Measurements from ENCODE around the gene CYTH4.

CYTH4 gene

DNA sequence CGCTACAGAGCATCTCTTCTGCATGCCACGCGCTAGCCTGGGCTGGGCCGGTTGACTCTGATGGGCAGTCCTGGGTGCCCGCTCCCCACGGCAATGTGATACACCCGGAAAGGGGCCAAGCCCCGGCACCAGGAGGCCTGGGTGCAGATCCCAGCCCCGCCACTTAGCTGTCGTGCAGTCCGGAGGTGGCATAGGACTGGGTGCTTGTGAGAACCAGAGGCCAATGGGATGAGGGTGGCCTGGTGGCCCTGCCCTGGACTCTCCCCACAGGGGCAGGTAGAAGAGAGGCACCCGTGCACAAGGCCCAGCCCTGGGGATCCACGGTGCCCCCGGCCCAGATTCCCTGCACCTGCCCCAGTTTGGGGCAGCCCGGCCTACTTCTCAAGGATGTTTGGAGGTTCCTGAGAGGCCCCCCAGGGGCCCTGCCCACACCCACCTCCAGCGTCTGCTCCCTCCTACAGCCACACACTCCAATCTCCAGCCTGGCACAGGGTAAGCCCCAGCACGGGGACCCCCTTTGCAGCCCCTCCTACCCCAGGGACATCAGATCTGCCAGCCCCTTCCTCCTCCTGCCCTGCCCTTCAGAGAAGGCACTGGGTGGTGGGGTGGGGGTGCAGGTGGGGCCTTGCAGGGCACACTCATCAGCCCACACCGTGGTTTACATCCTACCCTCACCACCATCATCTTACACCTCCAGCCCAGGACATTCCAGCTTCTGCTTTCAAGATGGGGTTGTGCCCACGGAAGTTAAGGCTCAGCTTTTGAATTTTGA is 66.9 kb downstream of the CYTH4 start:
- DNase-seq, result no peak

DNA sequence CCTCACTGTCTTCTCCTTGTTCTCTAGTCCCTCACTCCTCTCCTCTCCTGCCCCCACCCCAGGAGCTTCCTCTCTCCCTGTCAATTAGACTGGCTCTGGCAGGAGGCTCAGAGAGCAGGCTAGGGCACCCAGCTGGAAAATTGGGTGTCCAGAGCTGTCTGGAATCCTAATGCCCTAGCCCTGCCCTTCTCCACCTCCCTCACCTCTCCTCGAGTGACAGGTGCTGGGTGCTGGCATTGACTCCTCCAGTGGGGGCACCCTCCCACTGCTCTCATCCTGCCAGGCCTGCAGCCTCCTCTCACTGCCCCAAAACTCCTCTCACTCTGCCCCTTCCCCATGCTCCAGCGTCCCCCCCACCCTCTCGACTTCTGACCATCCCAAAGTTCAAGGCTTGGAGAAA is 68.9 kb downstream of the CYTH4 start:
- DNase-seq, result peak in 1 of 2 experiments; percentile 26

DNA sequence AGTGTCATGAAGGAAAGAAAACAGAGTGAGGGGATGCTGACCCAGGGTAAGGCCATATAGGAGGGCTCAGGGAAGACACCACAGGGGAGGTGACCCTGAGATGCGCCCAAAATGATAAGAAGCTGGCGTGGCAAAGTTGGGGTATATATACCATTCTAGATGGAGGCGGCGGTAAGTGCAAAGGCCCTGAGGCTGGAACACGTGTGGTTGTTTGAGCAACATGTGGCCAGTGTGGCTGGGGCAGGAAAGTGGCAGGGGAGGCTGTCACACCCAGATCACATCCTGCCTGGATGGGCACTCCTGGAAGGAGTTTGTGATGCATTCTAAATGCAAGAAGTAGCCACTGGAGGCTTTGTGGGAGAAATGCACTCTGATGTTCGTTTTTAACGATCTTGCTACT is 70.2 kb downstream of the CYTH4 start:
- no peak for DNase-seq

DNA sequence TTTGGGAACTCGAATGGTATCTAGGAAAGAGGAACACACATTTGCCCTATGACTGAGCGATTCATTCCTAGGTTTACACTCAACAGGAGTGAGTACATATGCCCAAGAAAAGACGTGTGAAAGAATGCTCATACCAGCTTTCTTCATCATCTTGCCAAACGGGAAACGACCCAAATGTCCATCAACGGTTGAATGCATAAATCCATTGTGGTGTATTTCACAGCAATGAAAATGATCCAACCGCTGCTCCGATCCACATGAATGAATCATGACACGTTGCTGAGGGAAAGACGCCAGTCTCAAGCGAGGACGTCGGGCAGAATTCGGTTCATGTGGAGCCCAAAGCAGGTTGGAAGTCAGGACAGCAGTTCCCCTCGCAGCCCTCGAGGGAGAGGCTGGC is 71.5 kb downstream of the CYTH4 start:
- DNase-seq, result peak in 1 of 2 experiments; percentile 42

DNA sequence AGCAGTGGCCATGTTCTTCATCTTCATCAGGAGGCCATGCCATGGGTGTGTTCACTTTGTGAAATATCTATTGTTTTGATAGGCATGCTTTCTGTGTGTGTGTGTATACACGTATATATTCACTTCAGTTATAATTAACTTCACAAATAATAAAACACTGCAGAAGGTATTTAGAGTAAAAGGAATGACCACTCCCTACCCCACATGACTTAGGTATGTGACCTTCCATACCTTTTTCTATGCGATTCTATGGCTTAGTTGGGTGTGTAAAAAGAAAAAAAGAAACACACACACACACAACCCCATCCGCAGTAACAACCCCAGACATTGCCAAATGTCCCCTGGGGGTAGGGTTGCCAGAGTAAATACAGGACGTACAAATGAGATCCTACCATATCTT is 72.0 kb downstream of the CYTH4 start:
- DNase-seq, result no peak

DNA sequence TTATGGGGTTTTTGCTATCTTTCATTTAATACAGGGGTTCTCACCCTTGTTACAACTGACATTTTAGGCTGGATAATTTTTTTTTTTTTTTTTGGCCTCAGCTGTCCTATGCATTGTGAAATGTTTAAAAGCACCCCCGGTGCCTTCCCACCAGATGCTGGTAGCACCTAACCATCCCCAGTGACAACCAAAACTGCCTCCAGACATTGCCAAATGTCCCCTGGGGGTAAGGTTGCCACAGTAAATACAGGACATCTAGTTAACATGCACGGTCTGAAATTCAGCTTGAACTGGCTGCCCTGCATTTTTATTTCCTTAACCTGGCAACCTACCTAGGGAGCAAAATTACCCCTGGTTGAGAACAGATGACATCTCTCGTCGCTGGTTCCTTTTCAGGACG is 72.4 kb downstream of the CYTH4 start:
- DNase-seq, result no peak

DNA sequence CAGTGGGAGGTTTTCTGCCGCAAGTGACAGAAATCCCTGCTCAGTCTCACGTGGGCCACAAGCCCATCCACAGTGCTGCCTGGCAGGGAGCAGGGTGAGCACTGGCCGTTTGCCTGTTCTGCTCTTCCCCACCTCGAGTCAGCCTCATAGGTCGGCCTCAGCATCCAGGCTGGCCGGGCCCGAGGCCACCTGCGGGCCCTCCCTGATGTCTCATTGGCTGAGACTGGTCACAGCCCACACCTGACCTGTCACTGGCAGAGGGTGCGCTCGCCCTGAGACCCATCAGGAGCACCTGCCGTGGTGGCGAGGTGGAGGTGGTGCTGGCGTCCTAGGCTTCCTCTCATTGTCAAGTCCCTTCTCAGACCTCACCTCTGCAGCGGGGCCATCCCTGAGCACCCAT is 72.9 kb downstream of the CYTH4 start:
- DNase-seq, result peak in 1 of 2 experiments; percentile 60

DNA sequence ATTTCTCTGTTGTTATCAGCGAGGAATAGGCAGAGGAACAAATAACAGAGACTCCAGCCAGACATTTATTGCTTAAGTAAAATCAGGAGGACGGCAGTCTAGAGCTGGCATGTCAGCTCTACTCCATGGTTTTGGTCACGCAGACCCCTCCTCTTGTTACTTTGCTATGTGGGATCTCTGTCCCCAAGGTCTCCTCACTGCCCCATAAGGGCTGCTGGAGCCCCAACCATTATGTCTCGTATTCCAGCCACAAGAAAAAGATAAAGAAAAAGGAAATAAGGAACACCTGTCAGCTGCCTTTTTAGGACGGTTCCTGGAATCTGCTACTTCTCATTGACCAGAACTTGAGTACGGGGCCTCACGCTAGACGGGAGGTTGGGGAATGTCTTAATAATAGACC is 74.6 kb downstream of the CYTH4 start:
- DNase-seq, result no peak

DNA sequence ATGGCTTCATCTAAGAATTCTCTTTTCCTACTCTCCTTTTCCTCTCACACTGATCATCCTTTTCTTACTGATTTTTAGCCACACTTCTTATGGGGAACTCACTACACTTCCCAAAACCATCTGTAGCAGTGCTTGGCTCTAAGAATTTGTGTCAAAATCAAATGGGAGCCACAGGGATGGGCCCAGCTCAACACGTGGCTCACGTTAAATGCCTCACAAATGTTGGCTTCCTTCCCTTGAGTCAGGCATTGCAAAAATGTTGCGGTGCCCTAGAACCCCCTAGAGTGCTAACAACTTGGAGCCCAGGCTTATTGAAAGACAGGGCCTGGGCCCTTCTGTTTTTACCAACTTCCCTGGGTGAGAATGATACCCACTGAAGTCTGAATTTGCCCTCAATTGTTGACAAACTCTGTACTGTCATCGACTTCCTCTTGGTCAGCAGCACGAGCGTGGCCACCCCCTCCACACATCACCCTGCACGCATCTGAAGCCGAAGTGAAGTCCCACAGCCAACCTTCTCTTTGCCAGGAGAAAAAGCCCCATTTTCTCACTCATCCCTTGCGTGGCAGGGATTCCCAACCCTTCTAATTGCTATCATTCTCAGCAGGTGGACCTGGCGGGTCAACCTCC is 75.3 kb downstream of the CYTH4 start:
- DNase-seq, result no peak

DNA sequence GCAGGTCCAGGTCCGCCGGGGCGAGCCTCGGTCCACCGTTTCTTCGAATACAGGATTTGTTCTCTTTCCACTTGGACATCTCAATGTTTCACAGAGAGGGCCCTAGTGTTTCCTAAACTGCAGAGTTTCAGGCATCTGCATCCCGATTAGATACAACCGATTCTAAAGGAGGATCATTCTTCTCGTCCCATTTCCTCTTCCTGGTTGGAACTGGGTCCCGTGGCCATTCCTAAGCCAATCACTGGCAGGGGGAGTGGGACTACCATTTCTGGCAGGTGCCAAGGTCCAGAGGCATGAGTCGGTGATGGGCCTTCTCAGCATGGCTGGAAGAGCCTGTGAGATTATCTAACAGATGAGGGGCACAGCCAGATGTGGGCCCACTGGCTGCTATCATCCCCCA is 76.1 kb downstream of the CYTH4 start:
- no peak for DNase-seq

DNA sequence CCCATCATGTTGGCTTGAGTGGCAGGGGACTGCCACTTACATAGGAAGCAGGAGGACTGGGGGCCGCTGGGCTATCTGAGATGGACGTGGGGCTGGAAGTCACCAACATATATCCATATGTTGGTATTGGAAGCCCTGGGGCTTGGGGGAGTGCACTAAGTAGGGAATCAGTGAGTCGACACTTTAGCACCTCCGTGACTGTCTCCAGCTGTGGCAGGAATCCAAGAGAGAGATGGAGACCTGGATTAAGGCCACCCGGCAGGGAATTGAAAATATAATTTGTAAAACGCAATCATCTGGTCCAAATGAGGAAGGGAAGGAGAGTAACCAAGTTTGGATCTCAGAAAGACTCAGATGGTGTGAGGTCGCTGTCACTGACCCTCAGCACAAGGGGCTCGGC is 76.6 kb downstream of the CYTH4 start:
- DNase-seq, result no peak

DNA sequence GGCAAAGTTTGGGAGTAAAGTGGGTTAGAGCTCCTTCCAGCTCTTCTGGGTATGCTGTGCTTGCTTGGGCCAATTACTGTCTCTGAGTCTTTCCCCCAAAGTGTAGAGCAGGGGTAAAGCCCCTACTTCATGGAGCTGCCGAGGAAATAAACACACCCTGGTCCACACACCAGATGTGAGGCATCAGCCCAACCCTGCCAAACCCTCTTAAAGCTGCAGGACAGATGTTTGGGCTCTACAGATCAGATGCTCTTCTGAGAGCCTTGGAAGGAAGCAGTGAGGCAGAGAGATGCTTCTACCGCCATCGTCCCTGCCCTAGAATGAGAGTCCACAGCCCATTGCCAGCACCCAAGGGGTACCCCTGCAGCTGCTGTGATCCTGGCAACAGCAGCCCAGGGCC is 80.3 kb downstream of the CYTH4 start:
- no peak for DNase-seq

DNA sequence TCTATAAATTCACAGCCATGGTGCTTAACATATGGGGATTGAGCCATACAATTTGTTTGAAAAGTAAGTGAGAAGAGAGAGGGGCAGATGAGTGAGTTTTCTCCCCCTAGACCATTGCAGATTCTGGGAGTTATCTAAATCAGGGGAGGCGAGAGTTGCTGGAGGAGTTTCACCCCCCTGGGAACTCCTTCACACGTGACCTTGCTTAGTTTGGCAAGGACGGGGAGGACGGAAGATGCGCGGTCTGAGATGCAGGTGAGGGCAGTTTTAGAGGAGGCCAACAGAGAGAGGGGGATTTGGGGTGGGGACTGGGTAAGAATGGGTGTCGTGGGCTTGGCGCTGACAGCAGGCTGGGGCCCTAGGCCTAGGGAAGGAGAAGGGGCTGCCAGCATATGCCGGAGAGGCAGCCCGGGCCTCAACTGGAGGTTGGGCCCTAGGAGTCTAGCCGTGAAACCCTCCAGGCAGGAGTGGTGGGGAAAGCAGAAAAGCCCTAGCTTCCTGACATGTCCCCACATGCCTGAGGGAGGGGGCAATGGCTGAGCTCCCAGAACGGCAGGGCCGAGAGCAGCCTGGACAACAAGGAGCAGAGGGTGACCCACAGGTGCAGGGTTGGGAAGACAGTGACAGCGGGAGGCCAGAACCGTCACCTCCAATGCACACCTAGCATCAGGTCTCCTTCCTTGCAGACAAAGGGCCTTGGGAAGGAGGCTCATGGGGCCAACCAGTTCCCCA is 81.1 kb downstream of the CYTH4 start:
- no peak for DNase-seq
